Kidney capillary endothelial cell (primary cell): ENCODE data around the gene PBXIP1.

Experiments
- DNase-seq: peaks from one replicate; pipeline ENCODE4 v3.0.0-alpha.2; 2018; ENCODE audit warnings: low spot score

Gene PBXIP1

GRCh38 chr1:154972517-154973343, 16.8 kb upstream of the PBXIP1 start:
- DNase-seq = peak; percentile 97

GRCh38 chr1:154972213-154972516, 16.3 kb upstream of the PBXIP1 start:
- DNase-seq = no peak

- peak; percentile 56 for DNase-seq
These were observed 15.6 kb upstream of the PBXIP1 start for GRCh38 chr1:154971341-154971998.

GRCh38 chr1:154970631-154971340, 14.9 kb upstream of the PBXIP1 start, which contains the start of gene SHC1:
SHC1 (minus strand) TSS chr1:154970747; CDS start chr1:154970526, 221 bp downstream.
- peak; percentile 94 for DNase-seq

GRCh38 chr1:154969860-154970452, 14.1 kb upstream of the PBXIP1 start:
- no peak for DNase-seq

GRCh38 chr1:154969246-154969645, 13.3 kb upstream of the PBXIP1 start:
- DNase-seq = no peak

GRCh38 chr1:154968731-154969130, 12.8 kb upstream of the PBXIP1 start:
- DNase-seq = no peak

- DNase-seq = peak; percentile 27
These were observed 11.5 kb upstream of the PBXIP1 start for GRCh38 chr1:154967331-154967950.

GRCh38 chr1:154966111-154966510, 10.2 kb upstream of the PBXIP1 start:
- DNase-seq = no peak

GRCh38 chr1:154964359-154964758, 8.5 kb upstream of the PBXIP1 start:
- no peak for DNase-seq

- no peak for DNase-seq
These were observed 7.7 kb upstream of the PBXIP1 start for GRCh38 chr1:154963643-154964042.

- DNase-seq = no peak
These were observed 7.0 kb upstream of the PBXIP1 start for GRCh38 chr1:154962795-154963330.

- DNase-seq = no peak
These were observed 6.4 kb upstream of the PBXIP1 start for GRCh38 chr1:154962156-154962749.

GRCh38 chr1:154961207-154962155, 5.6 kb upstream of the PBXIP1 start, which contains the start of gene PYGO2:
PYGO2 (minus strand) TSS chr1:154961782; CDS start chr1:154961576, 206 bp downstream.
- peak; percentile 66 for DNase-seq

- peak; percentile 16 for DNase-seq
These were observed 4.7 kb upstream of the PBXIP1 start for GRCh38 chr1:154960446-154961136.

- no peak for DNase-seq
These were observed 3.5 kb upstream of the PBXIP1 start for GRCh38 chr1:154959426-154959780.

GRCh38 chr1:154958681-154959425, 3.0 kb upstream of the PBXIP1 start:
- no peak for DNase-seq

- no peak for DNase-seq
These were observed 2.1 kb upstream of the PBXIP1 start for GRCh38 chr1:154958036-154958435.
